ENCODE results near the gene GRIK1.

Gene GRIK1

DNA sequence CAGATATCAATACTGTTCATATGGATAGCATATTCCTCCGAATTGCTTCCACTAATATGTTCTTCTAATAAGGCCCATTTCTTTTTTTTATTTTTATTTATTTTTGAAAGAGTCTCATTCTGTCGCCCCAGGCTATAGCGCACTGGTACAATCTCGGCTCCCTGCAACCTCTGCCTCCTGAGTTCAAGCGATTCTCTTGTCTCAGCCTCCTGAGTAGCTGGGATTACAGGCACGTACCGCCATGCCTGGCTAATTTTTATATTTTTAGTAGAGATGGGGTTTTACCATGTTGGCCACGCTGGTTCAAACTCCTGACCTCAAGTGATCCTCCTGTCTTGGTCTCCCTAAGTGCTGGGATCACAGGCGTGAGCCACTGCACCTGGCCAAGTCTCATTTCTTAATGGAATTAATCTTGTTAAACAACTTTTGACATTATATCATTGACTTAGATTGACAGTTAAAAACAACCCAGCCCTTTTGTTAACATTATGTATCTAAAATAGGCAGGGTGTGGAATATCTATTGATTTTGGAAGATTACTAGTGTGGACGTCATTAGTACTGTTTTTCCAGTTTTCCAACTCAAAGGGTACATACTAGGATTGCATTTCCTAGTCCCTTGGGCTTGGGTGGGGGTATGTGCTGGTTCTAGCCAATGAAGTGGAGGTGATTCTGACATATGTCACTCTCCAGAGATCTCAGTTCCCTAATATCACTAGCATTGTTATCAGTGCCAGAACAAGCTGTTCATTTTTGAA is 281.4 kb downstream of the GRIK1 start:
- no peak overlapping the region for H3K4me3 ChIP-seq (ENCODE audit: low read depth, low read length)
- H3K9me3 ChIP-seq (ENCODE audit: control insufficient read depth, insufficient read depth, low read depth, low read length) = no peaks in the 10 kb centered on the region
- POLR2A ChIA-PET = no interaction called here
- H3K36me3 ChIP-seq (ENCODE audit: control insufficient read depth in 2 of 2, insufficient read depth in 1 of 2, low read length in 2 of 2) = no peaks in the 10 kb centered on the region
- H3K27ac ChIP-seq (ENCODE audit: extremely low read depth, low read depth, low read length) = no peak overlapping the region
- TF ChIP-seq ZNF670 (tag by site-specific recombination; IDR thresholded peaks at IDR 0.05; ENCODE audit: low read depth) (no peak), KLF1 (tag by site-specific recombination; IDR thresholded peaks at IDR 0.05) (no peak)
- CTCF ChIA-PET = interaction anchor here (0.6 kb wide), 2 partner anchors 9 to 31 kb away, joined by 3 read pairs; no protein-coding TSS in a partner anchor
- H3K4me1 ChIP-seq (ENCODE audit: control insufficient read depth, insufficient read depth, low read length) = no peaks in the 10 kb centered on the region

DNA sequence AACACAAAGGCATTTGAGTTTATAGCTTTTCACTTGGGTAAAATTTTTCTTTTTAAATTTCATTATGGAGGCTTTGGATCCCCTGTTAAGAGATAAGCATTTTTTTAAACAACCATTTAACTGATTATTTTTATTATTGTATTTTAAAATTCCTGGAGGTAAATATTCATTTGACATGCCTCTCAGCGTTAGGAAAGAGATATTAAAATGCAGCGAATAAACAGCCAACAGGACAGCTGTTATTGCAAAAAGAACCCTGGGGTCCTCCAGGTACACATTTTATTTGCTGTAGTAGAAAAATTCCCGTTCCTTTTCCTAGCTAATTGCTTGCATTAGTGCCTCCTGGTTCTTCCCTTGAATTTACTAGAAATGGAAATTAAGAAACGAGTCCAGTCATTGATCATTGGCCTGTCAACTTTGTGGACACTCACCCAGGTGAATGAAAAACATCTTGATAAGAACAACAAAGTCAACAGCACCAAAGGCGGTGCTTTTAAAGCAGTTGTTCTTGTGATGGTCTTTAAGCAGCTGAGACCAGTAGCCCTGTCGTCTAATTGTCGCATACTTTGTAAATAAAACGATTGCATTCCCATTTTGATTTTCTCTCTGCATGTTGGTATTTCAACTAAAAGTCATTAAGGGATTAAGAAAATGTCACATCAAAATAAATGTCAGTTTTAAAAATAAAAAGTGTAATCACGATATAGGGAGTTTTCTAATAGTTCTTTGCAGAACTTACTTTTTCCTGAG is 282.4 kb downstream of the GRIK1 start:
- TF ChIP-seq, protein P1, sequence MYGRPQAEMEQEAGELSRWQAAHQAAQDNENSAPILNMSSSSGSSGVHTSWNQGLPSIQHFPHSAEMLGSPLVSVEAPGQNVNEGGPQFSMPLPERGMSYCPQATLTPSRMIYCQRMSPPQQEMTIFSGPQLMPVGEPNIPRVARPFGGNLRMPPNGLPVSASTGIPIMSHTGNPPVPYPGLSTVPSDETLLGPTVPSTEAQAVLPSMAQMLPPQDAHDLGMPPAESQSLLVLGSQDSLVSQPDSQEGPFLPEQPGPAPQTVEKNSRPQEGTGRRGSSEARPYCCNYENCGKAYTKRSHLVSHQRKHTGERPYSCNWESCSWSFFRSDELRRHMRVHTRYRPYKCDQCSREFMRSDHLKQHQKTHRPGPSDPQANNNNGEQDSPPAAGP (tag by site-specific recombination; IDR thresholded peaks at IDR 0.05) = no peak
- TF ChIP-seq MYNN (tag by site-specific recombination; IDR thresholded peaks at IDR 0.05; ENCODE audit: borderline replicate concordance) = no peak
- TF ChIP-seq YY1 (tag by site-specific recombination; IDR thresholded peaks at IDR 0.05) = no peak
- no peak for TF ChIP-seq ZNF747 (tag by site-specific recombination; IDR thresholded peaks at IDR 0.05)
- no peak for TF ChIP-seq ZNF324 (tag by site-specific recombination; IDR thresholded peaks at IDR 0.05)
- no peak for TF ChIP-seq ZNF514 (tag by site-specific recombination; IDR thresholded peaks at IDR 0.05)
- no peak overlapping the region for H3K4me3 ChIP-seq (ENCODE audit: low read depth, low read length)
- no peaks in the 10 kb centered on the region for H3K4me1 ChIP-seq (ENCODE audit: control insufficient read depth, insufficient read depth, low read length)
- H3K9me3 ChIP-seq (ENCODE audit: control insufficient read depth, insufficient read depth, low read depth, low read length) = no peaks in the 10 kb centered on the region
- POLR2A ChIA-PET = no interaction called here
- H3K36me3 ChIP-seq (ENCODE audit: control insufficient read depth in 2 of 2, insufficient read depth in 1 of 2, low read length in 2 of 2) = no peaks in the 10 kb centered on the region
- H3K27ac ChIP-seq (ENCODE audit: extremely low read depth, low read depth, low read length) = no peak overlapping the region
- CTCF ChIA-PET = interaction anchor here (0.6 to 1.2 kb wide), 2 partner anchors 537 to 538 kb away, joined by 3 to 4 read pairs; no protein-coding TSS in a partner anchor

DNA sequence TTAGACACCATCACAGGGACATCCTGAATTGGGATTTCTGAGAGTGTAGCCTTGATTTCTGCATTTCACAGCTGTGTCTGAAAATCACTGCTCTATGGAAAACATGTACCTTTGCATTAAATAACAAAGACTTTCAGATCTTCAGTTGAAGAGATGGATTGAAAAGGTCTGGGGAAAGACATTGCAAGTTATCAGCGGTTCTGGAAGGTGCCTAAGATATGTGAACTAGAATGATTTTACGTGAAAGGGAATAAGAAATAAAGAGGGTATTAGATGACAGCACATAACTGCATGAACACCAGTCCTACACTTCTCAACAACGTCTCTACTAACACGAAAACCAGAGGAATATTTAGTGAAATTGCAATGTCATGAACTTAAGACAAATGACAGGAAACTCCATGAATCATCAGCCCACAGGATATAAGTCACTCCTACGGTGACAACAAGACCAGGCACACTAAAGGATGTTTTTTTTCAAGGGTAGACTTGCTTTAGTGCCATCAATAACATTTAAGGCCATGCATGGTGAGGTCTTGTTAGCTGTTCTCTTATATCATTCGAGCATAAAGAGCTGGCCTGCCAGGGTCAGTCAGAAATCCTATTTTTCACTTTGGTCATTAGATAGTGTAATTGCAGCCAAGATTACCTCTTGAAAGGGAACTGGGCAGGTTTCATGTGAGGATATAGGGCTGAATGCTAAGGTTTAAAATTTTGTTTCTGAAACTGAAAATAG is 283.1 kb downstream of the GRIK1 start:
- Histone ChIP-seq H3K4me3 (ENCODE audit: low read depth, low read length) (no peak overlapping the region), H3K4me1 (ENCODE audit: control insufficient read depth, insufficient read depth, low read length) (no peaks in the 10 kb centered on the region), H3K9me3 (ENCODE audit: control insufficient read depth, insufficient read depth, low read depth, low read length) (no peaks in the 10 kb centered on the region), H3K27ac (ENCODE audit: extremely low read depth, low read depth, low read length) (no peak overlapping the region), H3K36me3 (ENCODE audit: control insufficient read depth in 2 of 2, insufficient read depth in 1 of 2, low read length in 2 of 2) (no peaks in the 10 kb centered on the region)
- CTCF ChIA-PET = interaction anchor here (0.6 to 1.2 kb wide), 2 partner anchors 538 to 539 kb away, joined by 3 to 4 read pairs; no protein-coding TSS in a partner anchor
- POLR2A ChIA-PET = no interaction called here
- TF ChIP-seq ZNF211 (tag by site-specific recombination; IDR thresholded peaks at IDR 0.05; ENCODE audit: low read depth) (no peak), ZNF174 (tag by site-specific recombination; IDR thresholded peaks at IDR 0.05) (no peak), KLF7 (tag by site-specific recombination; IDR thresholded peaks at IDR 0.05; ENCODE audit: borderline replicate concordance) (no peak), ZNF776 (tag by site-specific recombination; IDR thresholded peaks at IDR 0.05; ENCODE audit: borderline replicate concordance) (no peak), ZNF548 (tag by site-specific recombination; IDR thresholded peaks at IDR 0.05) (no peak), FEZF1 (tag by site-specific recombination; IDR thresholded peaks at IDR 0.05) (no peak), GLI2 (tag by site-specific recombination; IDR thresholded peaks at IDR 0.05; ENCODE audit: borderline replicate concordance, low read depth) (no peak), ZNF426 (tag by site-specific recombination; IDR thresholded peaks at IDR 0.05) (no peak), TRIM28 (IDR thresholded peaks at IDR 0.05; ENCODE audit: borderline replicate concordance, low read length) (no peak), ZNF677 (tag by site-specific recombination; IDR thresholded peaks at IDR 0.05) (no peak), ZNF239 (tag by site-specific recombination; IDR thresholded peaks at IDR 0.05) (no peak)
- TF ChIP-seq, protein P2, sequence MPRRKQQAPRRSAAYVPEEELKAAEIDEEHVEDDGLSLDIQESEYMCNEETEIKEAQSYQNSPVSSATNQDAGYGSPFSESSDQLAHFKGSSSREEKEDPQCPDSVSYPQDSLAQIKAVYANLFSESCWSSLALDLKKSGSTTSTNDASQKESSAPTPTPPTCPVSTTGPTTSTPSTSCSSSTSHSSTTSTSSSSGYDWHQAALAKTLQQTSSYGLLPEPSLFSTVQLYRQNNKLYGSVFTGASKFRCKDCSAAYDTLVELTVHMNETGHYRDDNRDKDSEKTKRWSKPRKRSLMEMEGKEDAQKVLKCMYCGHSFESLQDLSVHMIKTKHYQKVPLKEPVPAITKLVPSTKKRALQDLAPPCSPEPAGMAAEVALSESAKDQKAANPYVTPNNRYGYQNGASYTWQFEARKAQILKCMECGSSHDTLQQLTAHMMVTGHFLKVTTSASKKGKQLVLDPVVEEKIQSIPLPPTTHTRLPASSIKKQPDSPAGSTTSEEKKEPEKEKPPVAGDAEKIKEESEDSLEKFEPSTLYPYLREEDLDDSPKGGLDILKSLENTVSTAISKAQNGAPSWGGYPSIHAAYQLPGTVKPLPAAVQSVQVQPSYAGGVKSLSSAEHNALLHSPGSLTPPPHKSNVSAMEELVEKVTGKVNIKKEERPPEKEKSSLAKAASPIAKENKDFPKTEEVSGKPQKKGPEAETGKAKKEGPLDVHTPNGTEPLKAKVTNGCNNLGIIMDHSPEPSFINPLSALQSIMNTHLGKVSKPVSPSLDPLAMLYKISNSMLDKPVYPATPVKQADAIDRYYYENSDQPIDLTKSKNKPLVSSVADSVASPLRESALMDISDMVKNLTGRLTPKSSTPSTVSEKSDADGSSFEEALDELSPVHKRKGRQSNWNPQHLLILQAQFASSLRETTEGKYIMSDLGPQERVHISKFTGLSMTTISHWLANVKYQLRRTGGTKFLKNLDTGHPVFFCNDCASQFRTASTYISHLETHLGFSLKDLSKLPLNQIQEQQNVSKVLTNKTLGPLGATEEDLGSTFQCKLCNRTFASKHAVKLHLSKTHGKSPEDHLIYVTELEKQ (tag by site-specific recombination; IDR thresholded peaks at IDR 0.05; ENCODE audit: borderline replicate concordance) = no peak
- TF ChIP-seq, protein P3, sequence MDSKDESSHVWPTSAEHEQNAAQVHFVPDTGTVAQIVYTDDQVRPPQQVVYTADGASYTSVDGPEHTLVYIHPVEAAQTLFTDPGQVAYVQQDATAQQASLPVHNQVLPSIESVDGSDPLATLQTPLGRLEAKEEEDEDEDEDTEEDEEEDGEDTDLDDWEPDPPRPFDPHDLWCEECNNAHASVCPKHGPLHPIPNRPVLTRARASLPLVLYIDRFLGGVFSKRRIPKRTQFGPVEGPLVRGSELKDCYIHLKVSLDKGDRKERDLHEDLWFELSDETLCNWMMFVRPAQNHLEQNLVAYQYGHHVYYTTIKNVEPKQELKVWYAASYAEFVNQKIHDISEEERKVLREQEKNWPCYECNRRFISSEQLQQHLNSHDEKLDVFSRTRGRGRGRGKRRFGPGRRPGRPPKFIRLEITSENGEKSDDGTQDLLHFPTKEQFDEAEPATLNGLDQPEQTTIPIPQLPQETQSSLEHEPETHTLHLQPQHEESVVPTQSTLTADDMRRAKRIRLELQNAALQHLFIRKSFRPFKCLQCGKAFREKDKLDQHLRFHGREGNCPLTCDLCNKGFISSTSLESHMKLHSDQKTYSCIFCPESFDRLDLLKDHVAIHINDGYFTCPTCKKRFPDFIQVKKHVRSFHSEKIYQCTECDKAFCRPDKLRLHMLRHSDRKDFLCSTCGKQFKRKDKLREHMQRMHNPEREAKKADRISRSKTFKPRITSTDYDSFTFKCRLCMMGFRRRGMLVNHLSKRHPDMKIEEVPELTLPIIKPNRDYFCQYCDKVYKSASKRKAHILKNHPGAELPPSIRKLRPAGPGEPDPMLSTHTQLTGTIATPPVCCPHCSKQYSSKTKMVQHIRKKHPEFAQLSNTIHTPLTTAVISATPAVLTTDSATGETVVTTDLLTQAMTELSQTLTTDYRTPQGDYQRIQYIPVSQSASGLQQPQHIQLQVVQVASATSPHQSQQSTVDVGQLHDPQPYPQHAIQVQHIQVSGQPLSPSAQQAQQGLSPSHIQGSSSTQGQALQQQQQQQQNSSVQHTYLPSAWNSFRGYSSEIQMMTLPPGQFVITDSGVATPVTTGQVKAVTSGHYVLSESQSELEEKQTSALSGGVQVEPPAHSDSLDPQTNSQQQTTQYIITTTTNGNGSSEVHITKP (tag by site-specific recombination; IDR thresholded peaks at IDR 0.05) = no peak
